HG03108 (cell line): ENCODE measurements around the gene CREBRF.
A peak's percentile ranks its signal among the peaks of the same experiment; 100 is the strongest.
"Not testable (repeated sequence)": the region's sequence is repeated elsewhere in the genome, so short reads cannot be mapped to it uniquely, and the experiment has no call there.

Experiments used
- ATAC-seq: cut with Tn5 transposase; IDR thresholded peaks from one replicate; pipeline ENCODE4 v1.9.1; 2021; ENCODE audit warnings: moderate library complexity; ENCODE audit not compliant: unreplicated experiment

The CREBRF gene

GRCh38 chr5:173055983-173056782 is at the start of gene CREBRF:
Gene CREBRF, plus strand, starts transcription at chr5:173056352. Its CDS starts 24,424 bp downstream, at chr5:173080776.
- ATAC-seq: peak; percentile 68

DNA sequence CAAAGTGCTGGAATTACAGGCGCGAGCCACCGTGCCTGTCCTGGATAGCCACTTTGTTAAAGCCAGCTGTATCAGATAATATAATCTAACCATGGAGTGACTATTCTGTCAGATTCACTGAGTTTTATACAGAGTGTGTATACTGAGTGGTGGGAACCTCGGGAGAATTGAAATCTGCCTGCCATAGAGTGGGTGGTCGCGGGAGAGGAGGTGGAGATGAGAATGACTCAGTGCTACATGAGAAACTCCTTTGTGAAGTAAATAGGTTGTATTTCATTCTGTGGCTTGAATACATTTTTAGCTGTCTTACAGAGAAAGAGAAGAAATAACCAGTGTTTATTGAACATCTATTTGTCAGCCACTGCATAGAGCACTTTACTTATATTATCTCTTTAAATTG is 46.1 kb upstream of the CREBRF start:
- no peak for ATAC-seq

GRCh38 chr5:173010547-173011464 is 45.3 kb upstream of the CREBRF start:
- no peak for ATAC-seq

- no peak for ATAC-seq
Observed at GRCh38 chr5:173011566-173011965, 44.6 kb upstream of the CREBRF start.

- ATAC-seq: no peak
Observed at GRCh38 chr5:173012882-173013281, 43.3 kb upstream of the CREBRF start.

DNA sequence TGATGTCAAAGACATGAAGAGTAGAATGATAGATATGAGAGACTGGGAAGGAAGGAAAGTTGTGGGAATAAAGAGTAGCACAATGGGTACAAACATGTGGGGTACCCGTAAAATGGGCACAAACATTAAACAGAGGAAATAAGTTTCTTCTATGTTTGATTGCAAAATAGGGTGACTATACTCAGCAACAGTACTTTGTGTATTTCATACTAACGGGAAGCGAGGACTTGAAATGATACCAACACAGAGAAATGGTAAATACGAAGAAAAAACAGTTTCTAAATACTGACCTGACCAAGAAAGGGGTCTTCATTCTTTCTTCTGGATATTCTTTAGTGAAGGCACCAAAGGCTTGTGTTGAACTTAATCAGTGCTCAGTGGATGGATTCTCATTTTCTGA is 41.5 kb upstream of the CREBRF start:
- ATAC-seq: no peak

DNA sequence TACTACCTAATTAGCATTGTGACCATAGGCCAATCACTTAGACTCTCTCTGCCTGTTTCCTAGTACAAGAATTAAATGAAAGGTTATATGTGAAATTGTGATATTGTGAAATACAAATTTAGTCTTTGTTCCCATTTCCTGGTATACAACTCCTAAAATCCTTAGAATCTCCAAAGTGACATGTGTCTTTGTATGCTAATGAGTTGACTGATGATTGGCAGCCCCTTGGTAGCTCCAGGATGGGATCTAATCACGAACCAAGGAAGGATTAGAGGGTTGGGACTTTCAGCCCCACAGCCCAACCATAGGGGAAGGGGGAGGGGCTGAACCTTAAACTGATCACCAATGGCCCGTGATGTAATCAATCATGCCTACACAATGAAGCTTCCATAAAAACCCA is 41.0 kb upstream of the CREBRF start:
- no peak for ATAC-seq

DNA sequence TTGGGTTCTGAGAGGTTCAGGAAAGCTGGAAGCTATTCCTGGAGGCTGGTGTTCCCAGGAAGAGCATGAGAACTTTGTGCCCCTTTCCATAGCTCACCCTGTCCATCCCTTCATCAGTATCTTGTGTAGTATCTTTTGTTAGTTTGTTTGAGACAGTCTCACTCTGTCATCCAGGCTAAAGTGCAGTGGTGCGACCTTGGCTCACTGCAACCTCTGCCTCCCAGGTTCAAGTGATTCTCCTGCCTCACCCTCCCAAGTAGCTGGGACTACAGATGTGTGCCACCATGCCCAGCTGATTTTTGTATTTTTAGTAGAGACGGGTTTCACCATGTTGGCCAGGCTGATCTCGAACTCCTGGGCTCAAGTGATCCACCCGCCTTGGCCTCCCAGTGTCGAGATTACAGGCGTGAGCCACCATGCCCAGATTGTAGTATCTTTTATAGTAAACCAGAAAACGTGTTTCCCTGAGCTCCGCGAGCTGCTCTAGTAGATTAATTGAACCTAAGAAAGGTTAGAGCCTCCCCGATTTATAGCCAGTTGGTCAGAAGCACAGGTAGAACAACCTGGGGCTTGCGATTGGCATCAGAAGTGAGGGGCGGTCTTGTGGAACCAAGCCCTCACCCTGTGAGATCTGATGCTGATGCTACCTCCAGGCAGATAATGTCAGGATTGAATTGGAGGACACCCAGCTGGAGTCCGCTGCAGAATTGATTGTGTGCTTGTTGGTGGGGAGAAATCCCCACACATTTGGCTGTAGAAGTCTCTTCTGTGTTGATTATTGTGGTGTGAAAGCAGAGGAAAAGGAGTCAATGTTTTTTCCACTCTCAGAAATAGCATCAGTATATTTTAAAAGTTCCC is 40.3 kb upstream of the CREBRF start:
- ATAC-seq: no peak

DNA sequence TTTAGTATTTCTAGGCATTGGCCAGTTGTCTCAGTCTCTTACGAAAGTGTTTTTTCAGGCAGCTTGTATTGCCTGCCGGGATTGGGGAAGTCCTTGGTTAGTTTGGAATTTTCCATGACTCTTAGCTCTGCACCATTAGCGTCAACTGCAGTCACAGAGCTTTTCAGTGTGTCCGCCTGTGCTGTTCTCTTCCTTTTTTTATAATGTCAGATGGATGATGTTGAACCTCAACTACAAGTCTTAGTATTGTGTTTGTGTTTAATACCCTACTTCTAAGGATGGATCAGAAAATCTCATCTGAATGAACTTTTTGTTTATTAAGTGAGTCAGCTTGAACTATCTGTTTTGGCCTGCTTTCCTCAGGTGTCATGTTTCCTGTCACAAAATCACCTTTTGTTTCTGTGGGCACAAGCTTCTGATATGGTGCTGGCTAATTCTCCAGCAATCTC is 39.5 kb upstream of the CREBRF start:
- ATAC-seq: no peak

DNA sequence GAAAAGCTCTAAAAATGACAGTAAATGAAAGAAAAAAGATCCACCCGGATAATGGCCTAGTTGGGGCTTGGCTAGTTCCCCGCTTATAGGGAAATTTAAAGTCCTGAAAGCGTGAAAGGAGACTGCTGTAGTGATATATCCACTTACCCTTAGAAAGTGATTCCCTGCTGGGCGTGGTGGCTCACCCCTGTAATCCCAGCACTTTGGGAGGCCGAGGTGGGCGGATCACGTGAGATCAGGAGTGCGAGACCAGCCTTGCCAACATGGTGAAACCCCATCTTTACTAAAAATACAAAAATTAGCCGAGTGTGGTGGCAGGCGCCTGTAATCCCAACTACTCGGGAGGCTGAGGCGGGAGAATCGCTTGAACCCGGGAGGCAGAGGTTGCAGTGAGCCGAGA is 39.1 kb upstream of the CREBRF start:
- not testable (repeated sequence) for ATAC-seq

DNA sequence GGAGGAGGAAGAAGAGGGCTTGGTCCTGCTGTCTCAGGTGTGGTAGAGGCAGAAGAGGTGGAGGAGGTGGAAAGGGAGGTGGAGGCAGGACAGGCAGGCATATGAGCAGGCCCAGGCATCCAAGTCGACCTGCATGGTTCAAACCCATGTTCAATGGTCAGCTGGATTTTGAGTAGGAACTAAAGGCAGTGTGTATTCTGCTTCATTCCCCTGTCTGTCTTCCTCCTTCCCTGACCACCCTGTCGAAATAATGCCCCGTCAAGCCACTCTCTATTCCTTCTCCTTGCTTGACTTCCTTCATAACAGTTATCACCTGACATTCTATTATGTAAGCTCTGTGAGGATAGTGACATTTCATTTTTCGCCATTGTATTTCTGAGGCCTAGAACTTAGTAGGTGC is 37.8 kb upstream of the CREBRF start:
- no peak for ATAC-seq

GRCh38 chr5:173020154-173020581 is 36.0 kb upstream of the CREBRF start:
- no peak for ATAC-seq

DNA sequence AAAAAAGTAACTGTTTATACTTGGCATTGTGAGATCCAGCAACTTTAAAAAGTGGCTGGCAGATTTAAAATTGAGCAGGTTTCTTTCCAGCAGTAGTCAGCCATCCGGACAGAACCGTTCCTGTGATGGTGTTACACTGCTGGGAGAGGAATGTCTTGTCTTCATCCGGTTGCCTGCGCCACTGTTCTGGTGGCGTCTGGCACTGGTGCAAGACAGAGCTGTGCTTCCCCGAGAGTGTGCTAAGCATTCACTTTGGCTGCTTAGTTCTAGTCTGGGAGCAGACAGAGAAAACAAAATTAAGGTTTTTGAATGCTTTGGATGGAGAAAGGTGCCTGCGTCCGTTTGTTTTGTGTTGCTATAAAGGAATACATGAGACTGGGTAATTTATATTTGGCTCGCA is 35.5 kb upstream of the CREBRF start:
- no peak for ATAC-seq

DNA sequence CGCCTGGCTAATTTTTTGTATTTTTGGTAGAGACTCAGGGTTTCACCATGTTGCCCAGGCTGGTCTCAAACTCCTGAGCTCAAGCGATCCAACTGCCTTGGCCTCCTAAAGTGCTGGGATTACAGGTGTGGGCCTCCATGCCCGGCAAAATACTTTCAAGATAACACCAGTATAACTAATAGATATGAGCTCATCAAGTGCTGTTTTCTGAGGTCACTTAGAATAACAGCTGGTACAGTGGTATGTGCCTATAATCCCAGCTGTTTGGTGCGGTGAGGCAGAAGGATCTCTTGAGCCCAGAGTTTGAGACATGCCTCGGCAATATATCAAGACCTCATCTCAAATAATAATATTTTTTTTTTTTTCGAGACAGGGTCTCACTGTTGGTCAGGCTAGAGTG is 30.5 kb upstream of the CREBRF start:
- no peak for ATAC-seq

- ATAC-seq: no peak
Observed at GRCh38 chr5:173027905-173028304, 28.2 kb upstream of the CREBRF start.

- no peak for ATAC-seq
Observed at GRCh38 chr5:173028811-173029327, 27.3 kb upstream of the CREBRF start.

GRCh38 chr5:173029499-173029921 is 26.6 kb upstream of the CREBRF start:
- ATAC-seq: no peak

- not testable (repeated sequence) for ATAC-seq
Observed at GRCh38 chr5:173032096-173032495, 24.1 kb upstream of the CREBRF start.

DNA sequence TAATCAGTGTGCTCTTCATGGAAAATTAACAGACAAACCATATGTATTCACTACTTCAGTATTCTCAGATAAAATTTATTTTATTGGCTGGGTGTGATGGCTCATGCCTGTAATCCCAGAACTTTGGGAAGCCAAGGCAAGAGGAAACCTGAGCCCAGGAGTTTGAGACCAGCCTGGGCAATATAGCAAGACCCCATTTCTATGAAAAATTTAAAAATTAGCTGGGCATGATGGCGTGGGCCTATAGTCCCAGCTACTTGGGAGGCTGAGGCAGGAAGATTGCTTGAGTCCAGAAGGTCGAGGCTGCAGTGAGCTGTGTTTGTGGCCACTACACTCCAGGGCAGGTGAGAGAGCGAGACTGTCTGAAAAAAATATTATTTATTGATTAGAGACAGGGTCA is 23.4 kb upstream of the CREBRF start:
- no peak for ATAC-seq

DNA sequence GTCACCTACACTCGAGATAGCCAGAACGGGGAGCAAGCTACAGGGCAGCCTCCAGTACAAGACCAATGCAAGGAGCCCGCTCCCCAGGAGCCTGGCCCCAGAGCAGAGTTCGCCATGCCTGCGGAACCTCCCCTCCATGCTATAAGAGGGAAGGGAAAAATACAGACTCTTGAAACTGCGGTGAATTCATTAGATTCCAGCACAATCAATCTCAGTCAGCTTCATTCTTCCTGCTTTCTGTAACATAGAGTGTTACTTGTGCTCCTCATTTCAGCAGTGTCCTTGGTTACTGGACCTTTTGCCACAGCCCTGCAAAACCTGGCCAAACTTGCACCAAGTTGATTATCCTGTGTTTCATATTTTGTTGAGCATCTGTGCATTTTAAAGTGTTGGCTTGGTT is 22.2 kb upstream of the CREBRF start:
- ATAC-seq: no peak
